GM15510 (cell line): Measurements from ENCODE around the gene ACVRL1.

Experiments used
- POLR2A ChIP-seq: IDR thresholded peaks from 3 replicates; pipeline ENCODE4 v1.6.1; 2011; ENCODE audit warnings: borderline replicate concordance; ENCODE audit not compliant: insufficient read length; ENCODE audit errors: extremely low read depth

ACVRL1 gene

GRCh38 chr12:51970904-51971646 lies 63.8 kb downstream of the ACVRL1 start:
- TF ChIP-seq POLR2A = no peak

GRCh38 chr12:51971679-51972421 lies 64.5 kb downstream of the ACVRL1 start:
- TF ChIP-seq POLR2A = no peak

GRCh38 chr12:51972422-51972812 lies 65.1 kb downstream of the ACVRL1 start:
- TF ChIP-seq POLR2A = no peak

GRCh38 chr12:51972849-51973273 lies 65.6 kb downstream of the ACVRL1 start:
- TF ChIP-seq POLR2A = no peak
